HCT116 (cell line): ENCODE measurements around the gene ASPHD2.

Experiments used
- ELF1 ChIP-seq: IDR thresholded peaks from 2 replicates; pipeline ENCODE4 v1.6.1; 2012; ENCODE audit warnings: low read depth, borderline replicate concordance
- EZH2 ChIP-seq: fragments of 200-600 bp; sonication (generic); IDR thresholded peaks from 2 replicates; pipeline ENCODE4 v1.6.1; 2017; ENCODE audit warnings: antibody characterized with exemption, mixed run types
- EZH2phosphoT487 ChIP-seq: fragments of 200-600 bp; IDR thresholded peaks from 2 replicates; pipeline ENCODE4 v1.6.1; 2018; ENCODE audit warnings: antibody characterized with exemption, borderline replicate concordance
- POLR2A ChIP-seq: IDR thresholded peaks from 2 replicates; pipeline ENCODE4 v1.7.0; 2011; ENCODE audit warnings: borderline replicate concordance; ENCODE audit not compliant: insufficient read depth, insufficient read length; ENCODE audit errors: extremely low read depth
- POLR2AphosphoS5 ChIP-seq: IDR thresholded peaks from 2 replicates; pipeline ENCODE4 v1.6.1; 2011; ENCODE audit warnings: mild to moderate bottlenecking, low read depth, low read length, moderate library complexity
- RAD21 ChIP-seq: IDR thresholded peaks from 2 replicates; pipeline ENCODE4 v1.6.1; 2012; ENCODE audit warnings: low read depth, mild to moderate bottlenecking
- SP1 ChIP-seq: IDR thresholded peaks from 2 replicates; pipeline ENCODE4 v1.6.1; 2012; ENCODE audit warnings: low read depth
- SRF ChIP-seq: IDR thresholded peaks from 2 replicates; pipeline ENCODE4 v1.6.1; 2012; ENCODE audit warnings: low read depth
- TCF7L2 ChIP-seq: IDR thresholded peaks from 2 replicates; pipeline ENCODE4 v1.7.0; 2011; ENCODE audit warnings: borderline replicate concordance, inconsistent platforms; ENCODE audit not compliant: insufficient read depth, insufficient read length; ENCODE audit errors: extremely low read depth
- ZFX ChIP-seq: fragments of 450-650 bp; IDR thresholded peaks from 2 replicates; pipeline ENCODE4 v1.6.1; 2017
- TF ChIP-seq, protein P1 (sequence below), 3 experiments: fragments of 200-600 bp in 1 of 3; sonication (generic) in 1 of 3; IDR thresholded peaks in 2 of 3; conservative IDR thresholded peaks in 1 of 3; 2 replicates each; pipeline ENCODE4 v1.5.1; 2012 to 2017; ENCODE audit warnings: low read depth in 2 of 3, low read length in 2 of 3, antibody characterized with exemption in 1 of 3, borderline replicate concordance in 1 of 3, control low read depth in 1 of 3, mild to moderate bottlenecking in 1 of 3, mixed read lengths in 1 of 3, mixed run types in 1 of 3, moderate library complexity in 1 of 3; ENCODE audit not compliant: insufficient read depth in 1 of 3
- TF ChIP-seq, protein P2 (sequence below): IDR thresholded peaks from 2 replicates; pipeline ENCODE4 v1.6.1; 2012

DNA sequence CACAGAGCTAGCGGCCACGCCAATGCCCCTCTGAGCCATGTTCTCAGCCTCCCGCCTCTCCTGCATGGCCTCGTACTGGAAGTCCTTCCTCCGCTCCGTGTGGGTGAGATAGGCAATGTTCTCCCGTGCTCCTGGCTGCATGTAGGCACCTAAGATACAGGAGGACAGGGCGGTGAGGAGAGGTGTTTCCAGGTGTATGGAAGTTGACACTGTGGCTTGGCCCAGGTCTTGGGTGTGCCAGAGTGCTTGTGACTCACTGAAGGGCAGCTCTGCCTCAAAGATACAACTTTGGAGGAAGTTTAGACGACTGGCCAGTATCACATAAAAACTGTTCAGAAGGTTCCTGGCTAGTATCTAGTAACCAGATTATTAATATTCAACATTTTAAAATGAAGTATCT, 63.2 kb downstream of the ASPHD2 start:
- TF ChIP-seq POLR2A (no peak), EZH2 (no peak), EZH2phosphoT487 (no peak), SRF (no peak), ELF1 (no peak), ZFX (no peak), SP1 (no peak), RAD21 (no peak), POLR2AphosphoS5 (no peak), TCF7L2 (no peak)
- TF ChIP-seq, protein P1, sequence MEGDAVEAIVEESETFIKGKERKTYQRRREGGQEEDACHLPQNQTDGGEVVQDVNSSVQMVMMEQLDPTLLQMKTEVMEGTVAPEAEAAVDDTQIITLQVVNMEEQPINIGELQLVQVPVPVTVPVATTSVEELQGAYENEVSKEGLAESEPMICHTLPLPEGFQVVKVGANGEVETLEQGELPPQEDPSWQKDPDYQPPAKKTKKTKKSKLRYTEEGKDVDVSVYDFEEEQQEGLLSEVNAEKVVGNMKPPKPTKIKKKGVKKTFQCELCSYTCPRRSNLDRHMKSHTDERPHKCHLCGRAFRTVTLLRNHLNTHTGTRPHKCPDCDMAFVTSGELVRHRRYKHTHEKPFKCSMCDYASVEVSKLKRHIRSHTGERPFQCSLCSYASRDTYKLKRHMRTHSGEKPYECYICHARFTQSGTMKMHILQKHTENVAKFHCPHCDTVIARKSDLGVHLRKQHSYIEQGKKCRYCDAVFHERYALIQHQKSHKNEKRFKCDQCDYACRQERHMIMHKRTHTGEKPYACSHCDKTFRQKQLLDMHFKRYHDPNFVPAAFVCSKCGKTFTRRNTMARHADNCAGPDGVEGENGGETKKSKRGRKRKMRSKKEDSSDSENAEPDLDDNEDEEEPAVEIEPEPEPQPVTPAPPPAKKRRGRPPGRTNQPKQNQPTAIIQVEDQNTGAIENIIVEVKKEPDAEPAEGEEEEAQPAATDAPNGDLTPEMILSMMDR (IDR thresholded peaks at IDR 0.05 in 2 of 3, conservative IDR thresholded peaks at IDR 0.05 in 1 of 3; ENCODE audit: borderline replicate concordance in 1 of 3, insufficient read depth in 1 of 3, low read depth in 2 of 3, low read length in 2 of 3), result no peak
- TF ChIP-seq, protein P2, sequence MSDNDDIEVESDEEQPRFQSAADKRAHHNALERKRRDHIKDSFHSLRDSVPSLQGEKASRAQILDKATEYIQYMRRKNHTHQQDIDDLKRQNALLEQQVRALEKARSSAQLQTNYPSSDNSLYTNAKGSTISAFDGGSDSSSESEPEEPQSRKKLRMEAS, result no peak
